IPS-18c (cell line): ENCODE measurements around the gene CCNJL.

ENCODE experiments used
- H3K4me3 ChIP-seq: 2 replicates; pipeline ENCODE4 v1.7.0; 2013; ENCODE audit warnings: low read depth, mild to moderate bottlenecking, low read length, moderate library complexity; ENCODE audit not compliant: insufficient read depth
- H3K9me3 ChIP-seq: one replicate; pipeline ENCODE4 v1.6.1; 2013; ENCODE audit warnings: mild to moderate bottlenecking, low read length, moderate library complexity; ENCODE audit not compliant: control insufficient read depth, insufficient read depth

Gene CCNJL

GRCh38 chr5:160227012-160227411 is 85.4 kb downstream of the CCNJL start:
- Histone ChIP-seq H3K4me3 (no peak overlapping the region), H3K9me3 (no peaks in the 10 kb centered on the region)

- no peak overlapping the region for H3K4me3 ChIP-seq
- H3K9me3 ChIP-seq, result no peaks in the 10 kb centered on the region
Measured at GRCh38 chr5:160221082-160221481, 91.3 kb downstream of the CCNJL start.

- H3K4me3 ChIP-seq, result no peak overlapping the region
- no peaks in the 10 kb centered on the region for H3K9me3 ChIP-seq
Measured at GRCh38 chr5:160219356-160219755, 93.0 kb downstream of the CCNJL start.

- Histone ChIP-seq H3K4me3 (no peak overlapping the region), H3K9me3 (no peaks in the 10 kb centered on the region)
Measured at GRCh38 chr5:160213537-160213936, 98.8 kb downstream of the CCNJL start.

- Histone ChIP-seq H3K9me3 (no peaks in the 10 kb centered on the region), H3K4me3 (no peak overlapping the region)
Measured at GRCh38 chr5:160211352-160211751, 101.0 kb downstream of the CCNJL start.

GRCh38 chr5:160210606-160211005 is 101.8 kb downstream of the CCNJL start:
- H3K9me3 ChIP-seq, result no peaks in the 10 kb centered on the region
- H3K4me3 ChIP-seq, result no peak overlapping the region

- Histone ChIP-seq H3K9me3 (no peaks in the 10 kb centered on the region), H3K4me3 (no peak overlapping the region)
Measured at GRCh38 chr5:160209917-160210316, 102.4 kb downstream of the CCNJL start.

- H3K9me3 ChIP-seq, result no peaks in the 10 kb centered on the region
- H3K4me3 ChIP-seq, result no peak overlapping the region
Measured at GRCh38 chr5:160207061-160207460, 105.3 kb downstream of the CCNJL start.
